ENCODE measurements around the gene NBEAL2. TPM values are rescaled to one million over a fixed set of nuclear protein-coding genes. Genes with fewer than 3 reads are reported as not detected.

The NBEAL2 gene
- total RNA-seq = 92.6 TPM

DNA sequence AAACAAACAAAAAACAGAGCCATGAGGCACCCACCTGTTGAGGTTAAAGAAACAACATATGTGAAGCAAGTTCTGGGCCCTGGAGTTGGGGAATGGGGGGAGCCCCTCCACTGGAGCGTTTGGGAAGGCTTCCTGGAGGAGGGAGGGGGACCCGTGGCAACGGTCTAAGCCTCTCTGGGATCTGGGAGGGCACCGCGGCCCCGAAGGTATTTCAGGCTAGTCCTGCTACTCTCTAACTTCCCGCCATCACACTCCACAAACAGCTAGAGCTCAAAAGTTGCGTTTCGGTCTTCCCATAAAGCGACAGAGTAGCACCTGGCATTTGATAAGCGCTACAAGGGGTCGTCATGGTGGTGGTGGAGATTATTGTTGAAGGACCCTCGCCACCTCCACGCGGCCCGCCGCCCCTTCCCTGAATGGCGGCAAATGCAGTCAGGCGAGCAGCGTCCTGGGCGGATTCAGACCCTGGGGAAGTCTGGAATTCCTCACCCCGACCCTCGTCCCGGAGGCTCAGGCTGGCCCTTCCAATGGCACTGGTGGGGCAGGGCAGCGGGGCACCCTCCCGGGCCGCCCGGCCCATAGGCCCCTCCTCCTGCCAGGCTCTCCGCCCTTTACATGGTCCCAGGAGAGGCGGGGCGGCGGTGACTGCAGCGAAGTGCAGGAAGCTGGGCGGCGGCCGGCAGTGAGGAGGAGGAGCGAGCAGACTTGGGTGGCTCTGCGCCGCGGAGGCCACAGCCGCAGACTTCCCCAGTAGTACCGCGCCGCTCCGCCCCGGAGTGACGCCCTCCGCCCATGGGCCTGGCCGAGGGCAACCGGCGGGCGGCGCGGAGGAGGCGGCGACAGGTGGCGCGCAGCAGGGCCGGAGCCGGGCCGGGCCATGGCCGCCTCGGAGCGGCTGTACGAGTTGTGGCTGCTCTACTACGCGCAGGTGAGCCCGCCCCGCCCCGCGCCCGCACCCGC is at the start of gene NBEAL2:
Gene NBEAL2 (plus strand): TSS at position 682 of the 960 bp plus-strand sequence. CDS start 196 bp downstream, at position 878.
- DNase-seq (ENCODE audit: low read depth in 2 of 3, low spot score in 2 of 3) = peak; percentile 84 to 95 (median 94)

- DNase-seq (ENCODE audit: low read depth in 2 of 3, low spot score in 2 of 3) = peak in 1 of 3 donors; percentile 36
These were observed 49.1 kb upstream of the NBEAL2 start for GRCh38 chr3:46930166-46930944.

- no peak for DNase-seq (ENCODE audit: low read depth in 2 of 3, low spot score in 2 of 3)
These were observed 48.5 kb upstream of the NBEAL2 start for GRCh38 chr3:46930945-46931403.

GRCh38 chr3:46931631-46932331 is 47.7 kb upstream of the NBEAL2 start:
- DNase-seq (ENCODE audit: low read depth in 2 of 3, low spot score in 2 of 3) = peak in 1 of 3 donors; percentile 67

- DNase-seq (ENCODE audit: low read depth in 2 of 3, low spot score in 2 of 3) = no peak
These were observed 46.8 kb upstream of the NBEAL2 start for GRCh38 chr3:46932455-46933225.

GRCh38 chr3:46933261-46933660 is 46.2 kb upstream of the NBEAL2 start:
- no peak for DNase-seq (ENCODE audit: low read depth in 2 of 3, low spot score in 2 of 3)

DNA sequence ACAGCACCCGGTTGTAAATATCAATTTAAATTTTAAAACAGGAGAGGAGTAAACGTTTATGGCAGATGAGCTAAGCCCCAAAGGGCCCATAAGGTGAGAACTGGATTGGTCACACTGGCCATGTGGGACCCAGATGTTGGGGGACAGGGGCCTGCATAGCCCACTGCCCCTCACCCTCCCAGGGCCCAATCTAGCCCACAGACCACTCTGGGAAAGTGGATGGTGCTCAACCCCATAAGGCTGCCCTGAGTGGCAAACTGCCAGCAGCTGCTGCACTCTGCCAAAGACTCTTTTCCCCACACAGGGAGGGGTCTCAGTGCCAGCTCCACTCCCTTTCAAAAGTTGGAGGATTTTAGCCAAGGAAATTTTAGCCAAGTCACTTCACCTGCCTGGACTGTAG is 45.4 kb upstream of the NBEAL2 start:
- no peak for DNase-seq (ENCODE audit: low read depth in 2 of 3, low spot score in 2 of 3)

DNA sequence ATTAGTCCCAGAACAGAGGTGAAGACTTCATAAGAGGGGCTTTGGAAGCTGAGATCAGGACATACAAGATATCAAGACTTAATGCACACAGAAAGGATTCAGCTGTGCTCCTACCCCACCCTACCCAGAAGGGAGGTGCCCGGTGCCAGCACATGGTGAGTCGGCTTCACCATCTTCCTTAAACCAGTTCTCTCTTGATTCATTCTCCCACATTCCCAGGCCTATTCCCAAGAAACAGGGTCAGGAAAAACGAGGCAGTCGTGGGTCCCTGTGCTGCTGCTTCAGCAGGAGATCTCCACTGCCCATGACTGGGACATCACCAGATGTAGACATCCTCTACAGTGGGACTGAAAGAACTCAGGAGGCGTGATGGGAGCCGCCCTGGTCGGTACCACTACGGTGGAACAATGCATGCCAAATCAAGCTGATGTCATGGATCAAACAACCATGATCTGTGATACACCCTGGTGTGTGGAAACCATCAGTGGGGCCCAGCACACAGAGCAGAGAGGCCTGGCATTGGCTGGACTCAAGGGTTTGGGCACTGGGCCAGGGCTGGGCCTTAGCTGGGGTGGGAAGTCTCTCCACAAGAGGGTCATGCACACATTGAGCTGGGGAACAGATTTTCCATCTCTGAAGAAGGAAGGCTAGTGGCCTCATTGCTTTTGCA is 44.8 kb upstream of the NBEAL2 start:
- no peak for DNase-seq (ENCODE audit: low read depth in 2 of 3, low spot score in 2 of 3)

- no peak for DNase-seq (ENCODE audit: low read depth in 2 of 3, low spot score in 2 of 3)
These were observed 44.2 kb upstream of the NBEAL2 start for GRCh38 chr3:46935168-46935858.

DNA sequence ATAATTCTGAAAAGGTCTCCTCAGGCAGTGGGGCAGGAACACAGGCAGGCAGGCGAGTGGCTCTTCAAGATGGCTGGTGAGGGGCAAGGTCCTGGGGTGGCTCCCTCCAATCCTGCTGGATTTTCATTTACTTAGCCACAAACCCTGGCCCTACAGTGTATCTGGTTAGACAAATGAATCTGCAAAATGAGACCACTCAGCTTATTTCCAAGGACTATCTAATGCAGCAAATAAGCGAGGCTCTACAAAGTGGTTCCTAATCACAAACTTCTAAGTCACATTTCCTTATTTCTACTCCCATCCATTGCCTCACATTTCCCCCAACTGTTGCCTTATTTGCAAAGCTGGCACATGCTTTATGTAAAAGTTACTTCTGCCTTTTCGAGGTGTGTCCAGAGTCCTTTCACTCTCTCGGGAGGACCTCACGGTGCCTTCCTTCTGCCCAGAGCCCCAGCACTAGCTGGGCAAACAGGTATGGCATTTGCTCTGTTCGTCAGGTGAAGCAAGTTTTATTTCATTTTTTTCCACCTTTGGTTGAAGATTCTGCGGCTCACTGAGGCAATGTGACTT is 43.4 kb upstream of the NBEAL2 start:
- DNase-seq (ENCODE audit: low read depth in 2 of 3, low spot score in 2 of 3) = no peak

- no peak for DNase-seq (ENCODE audit: low read depth in 2 of 3, low spot score in 2 of 3)
These were observed 42.7 kb upstream of the NBEAL2 start for GRCh38 chr3:46936733-46937250.

DNA sequence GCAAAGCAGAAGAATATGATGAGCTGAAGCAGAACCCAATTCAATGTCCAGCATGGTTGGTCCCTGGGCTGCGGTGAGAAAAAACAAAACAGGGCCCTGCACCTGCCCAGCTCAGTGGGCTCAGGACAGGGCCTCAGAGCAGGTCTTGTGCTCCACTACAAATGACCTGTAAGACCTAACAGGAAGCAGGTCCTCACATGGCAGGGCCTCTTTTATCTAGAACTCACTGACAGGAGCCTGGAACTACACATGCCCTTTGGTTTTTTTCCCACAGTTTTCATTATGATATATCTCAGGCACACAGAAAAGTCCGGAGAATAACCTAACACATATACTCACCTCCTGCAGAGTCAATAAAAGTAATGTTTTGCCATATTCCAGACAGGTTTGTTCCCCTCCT is 41.3 kb upstream of the NBEAL2 start:
- DNase-seq (ENCODE audit: low read depth in 2 of 3, low spot score in 2 of 3) = no peak

DNA sequence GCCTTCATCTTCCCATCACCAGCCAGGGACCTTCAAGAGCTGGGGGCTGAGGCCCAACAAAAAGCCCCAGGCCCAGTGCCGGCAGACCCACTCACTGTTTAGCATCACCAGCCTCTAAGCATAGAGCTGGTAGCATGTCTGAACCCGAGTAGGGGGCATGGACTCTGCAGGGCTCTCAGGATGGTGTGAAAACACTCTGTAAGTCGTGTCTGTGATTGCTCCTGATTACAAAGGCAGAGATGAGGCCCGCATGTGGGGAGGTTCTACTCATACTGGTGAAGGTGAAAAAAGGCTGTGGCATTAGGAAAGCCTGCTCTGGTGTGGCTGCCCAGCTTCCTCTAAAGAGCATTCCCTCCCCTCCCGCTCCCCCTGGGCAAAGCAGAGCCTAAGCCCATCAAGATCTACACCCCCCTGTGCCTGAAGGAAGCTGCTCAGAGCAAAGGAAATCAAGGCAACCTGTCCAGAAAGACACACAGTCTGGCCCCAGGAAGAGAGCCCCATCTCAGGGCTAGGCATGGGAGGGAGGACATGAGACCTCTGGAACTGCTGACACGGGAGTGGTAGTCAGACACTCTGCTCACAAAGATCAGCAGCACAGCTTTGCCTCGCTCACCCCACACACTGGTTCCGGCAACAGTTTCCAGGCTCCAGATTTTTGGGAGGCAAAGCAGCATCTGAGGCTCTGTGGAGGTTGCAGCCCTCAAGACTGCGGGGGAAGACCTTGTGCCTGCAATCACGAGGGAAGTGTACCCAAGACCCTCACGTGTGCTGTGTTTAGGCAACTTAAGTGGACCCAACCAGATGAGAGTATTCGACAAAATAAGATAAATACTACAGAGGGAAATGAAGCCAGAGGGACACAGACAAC is 39.7 kb upstream of the NBEAL2 start:
- DNase-seq (ENCODE audit: low read depth in 2 of 3, low spot score in 2 of 3) = no peak

- no peak for DNase-seq (ENCODE audit: low read depth in 2 of 3, low spot score in 2 of 3)
These were observed 37.4 kb upstream of the NBEAL2 start for GRCh38 chr3:46942076-46942475.

DNA sequence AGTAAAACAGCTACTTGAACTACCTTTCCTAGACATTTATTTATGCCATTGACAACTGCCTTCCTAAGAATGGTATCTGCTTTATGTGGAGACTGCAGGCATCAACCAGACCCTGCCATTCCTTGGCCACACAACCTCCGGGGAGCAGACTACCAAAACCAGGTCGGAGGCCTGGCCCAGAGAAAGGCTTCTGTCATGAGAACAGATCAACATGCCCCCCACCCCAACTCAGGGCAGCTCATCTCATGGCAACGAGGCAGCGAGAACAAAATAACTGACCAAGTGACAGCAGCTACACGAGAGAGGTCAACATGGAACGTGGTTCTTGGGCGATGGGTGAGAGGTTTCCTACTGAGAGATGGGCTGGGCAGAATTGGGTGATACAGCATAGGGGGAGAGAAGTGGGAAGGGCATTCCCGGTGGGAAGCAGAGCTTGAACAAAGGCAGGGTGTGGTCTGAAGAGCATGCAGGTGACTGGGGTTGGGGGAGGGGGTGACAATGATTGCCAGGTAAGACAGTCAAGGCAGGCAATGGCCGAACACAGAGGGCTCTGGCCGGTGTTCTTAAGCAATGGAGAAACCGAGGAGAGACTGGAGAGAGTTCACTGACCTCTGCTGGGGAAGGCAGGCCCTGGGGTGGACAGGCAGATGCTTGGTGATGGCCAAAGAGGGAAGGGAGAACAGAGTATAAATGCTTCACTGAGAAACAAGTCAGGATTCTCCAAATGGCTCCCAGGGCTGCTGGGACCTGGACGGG is 36.8 kb upstream of the NBEAL2 start:
- no peak for DNase-seq (ENCODE audit: low read depth in 2 of 3, low spot score in 2 of 3)
